GM20431 (cell line): ENCODE data around the gene RLN3.

Source experiments
- in situ Hi-C: fragments of 300-500 bp; cut with MseI, MboI; formaldehyde crosslinking; loops from one replicate; pipeline ENCODE4 v1.15.0; 2020; ENCODE audit warnings: low sequenced_read_pairs; ENCODE audit not compliant: unreplicated experiment

RLN3 gene

DNA sequence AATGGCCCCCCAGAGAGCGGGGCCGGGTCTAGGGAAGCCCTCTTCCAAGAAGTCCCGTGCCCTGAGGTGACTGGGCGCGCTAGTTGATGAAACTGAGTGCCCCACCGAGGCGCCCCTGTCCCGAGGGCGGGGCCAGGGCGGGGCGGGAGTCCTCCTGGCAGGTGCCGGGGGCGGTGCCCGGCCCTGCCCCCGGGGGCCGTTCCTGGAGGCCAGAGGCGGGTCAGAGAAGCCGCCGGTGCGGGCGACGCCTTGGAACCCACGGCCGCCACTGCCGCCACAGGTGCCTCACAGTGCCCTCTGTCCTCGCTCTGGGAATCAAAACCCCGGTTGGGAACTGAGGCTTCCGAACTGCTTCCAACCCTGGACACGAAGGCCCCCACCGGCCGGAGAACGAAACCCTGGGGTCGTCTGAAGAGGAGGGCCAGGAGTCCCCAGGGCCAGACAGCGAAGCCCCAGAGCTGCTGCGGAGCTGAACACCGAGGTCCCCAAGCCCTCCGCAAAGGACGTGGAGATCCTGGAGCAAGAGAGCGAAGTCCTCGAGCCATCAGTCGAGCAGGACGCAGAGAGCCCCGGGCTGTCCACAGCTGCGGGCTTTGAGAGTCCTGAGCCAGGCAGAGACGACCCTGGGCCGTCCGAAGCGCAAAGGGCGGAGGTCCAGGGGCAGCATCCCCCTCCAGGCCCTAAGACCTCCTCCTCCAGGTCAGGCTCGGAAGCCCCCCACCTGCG lies 44.8 kb downstream of the RLN3 start, which contains the start of gene MISP3:
TSS of gene MISP3 (plus strand) at position 252 of the 726 bp plus-strand sequence. CDS start 524 bp downstream, outside the sequence.
- in situ Hi-C loops = loop anchor here (5.0 kb wide), 1 partner anchor 195 kb away; the partner anchor contains the start of gene NANOS3

DNA sequence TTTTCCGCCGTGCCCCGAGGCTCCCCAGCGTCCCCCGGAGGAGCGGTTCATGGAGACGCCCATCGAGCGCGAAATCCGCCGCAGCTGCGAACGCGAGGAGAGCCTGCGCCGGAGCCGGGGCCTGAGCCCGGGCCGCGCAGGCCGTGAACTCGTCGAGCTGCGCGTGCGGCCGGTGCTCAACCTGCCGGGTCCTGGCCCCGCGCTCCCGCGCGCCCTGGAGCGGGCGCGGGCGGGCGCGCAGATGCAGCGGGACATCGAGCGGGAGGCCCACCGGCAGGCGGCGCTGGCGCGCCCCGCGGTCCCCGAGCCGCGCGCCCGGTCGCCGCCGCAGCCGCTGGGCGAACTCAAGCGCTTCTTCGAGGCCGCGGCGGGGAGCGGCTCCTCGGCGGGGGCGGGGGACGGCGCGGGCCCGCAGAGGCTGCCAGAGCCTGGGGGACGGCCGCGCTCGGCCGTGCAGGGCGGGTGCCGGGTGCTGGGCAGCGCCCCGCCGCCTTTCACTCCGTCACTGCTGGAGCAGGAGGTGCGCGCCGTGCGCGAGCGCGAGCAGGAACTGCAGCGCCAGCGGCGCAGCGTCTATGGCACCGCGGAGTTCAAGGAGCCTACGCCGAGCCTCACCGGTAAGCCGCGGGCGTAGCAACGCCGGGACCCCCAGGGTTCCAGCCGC lies 45.4 kb downstream of the RLN3 start:
- in situ Hi-C loops = loop anchor here (5.0 kb wide), 1 partner anchor 196 kb away; the partner anchor contains the start of gene NANOS3

DNA sequence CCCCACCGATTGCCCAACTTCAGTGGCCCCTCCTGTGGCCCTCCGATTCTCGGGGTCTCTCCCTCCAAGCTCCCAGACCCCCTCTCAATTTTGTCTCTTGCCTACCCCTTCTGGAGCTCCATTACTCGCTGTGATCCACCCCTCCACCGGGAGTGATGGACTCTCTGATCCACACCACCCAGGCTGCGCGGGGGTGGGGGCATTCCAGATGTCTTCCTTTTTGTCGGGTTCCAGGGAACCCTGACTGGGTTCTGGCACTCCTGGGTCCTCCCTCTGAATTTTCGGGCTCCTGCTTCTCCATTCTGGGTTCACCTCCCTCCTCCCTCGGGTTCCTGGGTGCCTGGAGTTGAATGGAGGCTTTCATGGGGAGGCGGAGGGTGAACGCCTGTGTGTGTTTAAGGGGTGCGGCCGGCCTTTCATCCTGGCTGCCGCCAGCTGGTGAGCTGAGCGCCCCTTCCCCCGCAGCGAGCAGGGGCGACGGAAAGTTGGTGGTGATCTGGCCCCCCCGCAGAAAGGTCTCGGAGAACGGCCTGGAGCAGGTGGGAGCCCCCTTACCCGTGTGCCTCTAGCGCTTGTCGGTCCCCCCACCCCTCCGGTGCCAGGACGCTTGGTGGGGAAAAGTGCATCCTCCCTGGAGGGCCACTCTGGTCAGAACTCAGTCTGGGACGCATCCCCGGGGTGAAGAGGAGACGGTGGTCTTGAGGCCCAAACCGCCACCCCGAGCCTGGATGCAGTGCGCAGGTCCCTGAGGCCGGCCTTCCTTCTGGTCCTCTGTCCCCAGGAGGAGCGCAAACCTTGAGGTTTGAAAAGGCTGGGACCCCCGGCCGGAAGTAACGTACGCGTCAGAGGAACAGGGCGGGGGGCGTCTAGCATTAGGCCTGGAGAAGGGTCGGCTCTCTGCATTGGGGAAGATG lies 46.2 kb downstream of the RLN3 start:
- in situ Hi-C loops = loop anchor here (5.0 kb wide), 1 partner anchor 197 kb away; the partner anchor contains the start of gene NANOS3

DNA sequence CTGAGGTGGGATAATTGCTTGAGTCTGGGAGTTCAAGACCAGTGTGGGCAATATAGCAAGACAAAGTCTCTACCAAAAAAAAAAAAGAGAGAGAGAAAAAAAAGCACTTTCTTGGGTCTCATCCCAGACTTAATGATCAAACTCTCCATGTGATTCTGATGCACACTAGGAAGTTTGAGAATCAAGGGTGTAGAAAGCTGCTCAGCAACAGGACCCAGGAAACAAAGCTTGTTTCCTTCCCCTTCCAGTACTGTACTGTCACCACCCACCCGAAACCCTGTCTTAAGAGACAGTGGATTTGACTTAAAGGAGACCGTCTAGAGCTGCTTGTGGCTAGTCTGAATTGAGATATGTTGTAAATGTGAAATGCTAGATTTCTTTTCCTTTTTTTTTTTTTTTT lies 50.5 kb downstream of the RLN3 start:
- in situ Hi-C loops = no loop called here
